ENCODE data around the gene EVC2. TPM values are rescaled to one million over a fixed set of nuclear protein-coding genes. Genes with fewer than 3 reads are reported as not detected.

The EVC2 gene
- total RNA-seq, 4 donors from 2014 or later = 8.3 to 12.4 (median 9.9) TPM

DNA sequence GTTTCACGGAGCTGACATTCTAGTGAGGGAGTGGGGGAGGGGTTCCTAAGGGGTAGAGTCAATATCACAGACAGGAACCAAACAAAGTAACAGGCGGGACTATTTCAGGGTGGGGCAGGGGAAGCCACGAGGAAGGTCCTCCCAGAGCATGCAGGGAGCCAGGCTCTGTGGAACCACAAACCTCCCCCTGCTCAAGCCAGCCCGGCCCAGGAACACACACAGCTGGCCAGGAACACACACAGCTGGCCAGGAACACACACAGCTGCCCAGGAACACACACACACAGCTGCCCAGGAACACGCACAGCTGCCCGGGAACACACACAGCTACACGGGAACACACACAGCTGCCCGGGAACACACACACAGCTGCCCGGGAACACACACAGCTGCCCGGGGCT is 24.8 kb downstream of the EVC2 start:
- H3K4me1 ChIP-seq = no peaks in the 10 kb centered on the region
- H3K27me3 ChIP-seq = no peaks in the 10 kb centered on the region
- 61% methylated on average over 9 of the region's 10 CpGs for WGBS
- TF ChIP-seq POLR2A (IDR thresholded peaks at IDR 0.05; ENCODE audit: low read depth) (no peak), POLR2AphosphoS5 (IDR thresholded peaks at IDR 0.05) (no peak), EP300 (IDR thresholded peaks at IDR 0.05) (no peak)
- TF ChIP-seq, protein P1, sequence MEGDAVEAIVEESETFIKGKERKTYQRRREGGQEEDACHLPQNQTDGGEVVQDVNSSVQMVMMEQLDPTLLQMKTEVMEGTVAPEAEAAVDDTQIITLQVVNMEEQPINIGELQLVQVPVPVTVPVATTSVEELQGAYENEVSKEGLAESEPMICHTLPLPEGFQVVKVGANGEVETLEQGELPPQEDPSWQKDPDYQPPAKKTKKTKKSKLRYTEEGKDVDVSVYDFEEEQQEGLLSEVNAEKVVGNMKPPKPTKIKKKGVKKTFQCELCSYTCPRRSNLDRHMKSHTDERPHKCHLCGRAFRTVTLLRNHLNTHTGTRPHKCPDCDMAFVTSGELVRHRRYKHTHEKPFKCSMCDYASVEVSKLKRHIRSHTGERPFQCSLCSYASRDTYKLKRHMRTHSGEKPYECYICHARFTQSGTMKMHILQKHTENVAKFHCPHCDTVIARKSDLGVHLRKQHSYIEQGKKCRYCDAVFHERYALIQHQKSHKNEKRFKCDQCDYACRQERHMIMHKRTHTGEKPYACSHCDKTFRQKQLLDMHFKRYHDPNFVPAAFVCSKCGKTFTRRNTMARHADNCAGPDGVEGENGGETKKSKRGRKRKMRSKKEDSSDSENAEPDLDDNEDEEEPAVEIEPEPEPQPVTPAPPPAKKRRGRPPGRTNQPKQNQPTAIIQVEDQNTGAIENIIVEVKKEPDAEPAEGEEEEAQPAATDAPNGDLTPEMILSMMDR (IDR thresholded peaks at IDR 0.05) = no peak
- intact Hi-C loops (cut with DNase I) = no loop called here
- no peak overlapping the region for H3K4me3 ChIP-seq
- H3K27ac ChIP-seq (replicated peaks in 1 of 4) = no peak overlapping the region
- no peak for DNase-seq (ENCODE audit: extremely low spot score)
- peaks cover 0 to 5% (median 0%) of the 10 kb centered on the region in 4 donors for H3K9me3 ChIP-seq
- H3K36me3 ChIP-seq = peaks cover 18 to 96% (median 64%) of the 10 kb centered on the region in 4 donors

DNA sequence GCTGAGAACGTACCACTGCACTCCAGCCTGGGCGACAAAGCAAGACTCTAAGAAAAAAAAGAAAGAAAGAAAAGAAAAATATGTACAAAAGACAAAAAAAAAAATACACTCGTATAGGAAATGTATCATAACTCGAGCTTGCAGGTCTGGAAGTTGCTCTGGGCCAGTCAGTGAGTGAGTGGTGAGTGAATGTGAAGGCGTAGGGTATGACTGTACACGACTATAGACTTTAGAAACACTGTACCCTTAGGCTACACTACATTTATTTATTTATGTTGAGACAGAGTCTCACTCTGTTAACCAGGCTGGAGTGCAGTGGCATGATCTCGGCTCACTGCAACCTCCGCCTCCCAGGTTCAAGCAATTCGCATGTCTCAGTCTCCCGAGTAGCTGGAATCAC is 29.4 kb downstream of the EVC2 start:
- H3K27ac ChIP-seq (replicated peaks in 1 of 4) = no peak overlapping the region
- no peak for DNase-seq (ENCODE audit: extremely low spot score)
- no peak overlapping the region for H3K4me3 ChIP-seq
- H3K4me1 ChIP-seq = no peaks in the 10 kb centered on the region
- TF ChIP-seq POLR2A (IDR thresholded peaks at IDR 0.05; ENCODE audit: low read depth) = no peak
- no peak for TF ChIP-seq EP300 (IDR thresholded peaks at IDR 0.05)
- TF ChIP-seq POLR2AphosphoS5 (IDR thresholded peaks at IDR 0.05) = no peak
- TF ChIP-seq, protein P1 (IDR thresholded peaks at IDR 0.05) = no peak
- H3K9me3 ChIP-seq = no peaks in the 10 kb centered on the region
- H3K36me3 ChIP-seq = peaks cover 5 to 92% (median 60%) of the 10 kb centered on the region in 4 donors
- 90% methylated on average over 10 of the region's 10 CpGs for WGBS
- intact Hi-C loops (cut with DNase I) = no loop called here
- no peaks in the 10 kb centered on the region for H3K27me3 ChIP-seq

DNA sequence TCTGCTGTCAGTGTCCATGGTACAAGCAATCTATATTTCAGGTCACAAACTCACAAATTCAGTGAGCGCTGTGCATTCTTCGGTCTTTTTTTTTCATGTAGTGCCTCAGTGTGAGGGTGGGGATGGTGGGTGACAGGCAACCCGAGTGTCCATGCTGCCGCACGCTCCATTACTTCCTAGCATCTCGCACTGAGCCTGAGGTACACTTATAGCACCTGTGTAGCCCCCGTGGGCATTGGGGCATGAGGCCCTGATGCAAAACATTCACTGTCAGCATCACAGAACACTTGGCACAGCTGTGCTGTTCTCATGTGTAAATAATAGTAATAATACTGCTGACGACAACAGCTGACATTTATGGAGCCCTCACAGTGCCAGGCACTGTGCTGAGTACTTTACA is 31.6 kb downstream of the EVC2 start:
- intact Hi-C loops (cut with DNase I) = no loop called here

DNA sequence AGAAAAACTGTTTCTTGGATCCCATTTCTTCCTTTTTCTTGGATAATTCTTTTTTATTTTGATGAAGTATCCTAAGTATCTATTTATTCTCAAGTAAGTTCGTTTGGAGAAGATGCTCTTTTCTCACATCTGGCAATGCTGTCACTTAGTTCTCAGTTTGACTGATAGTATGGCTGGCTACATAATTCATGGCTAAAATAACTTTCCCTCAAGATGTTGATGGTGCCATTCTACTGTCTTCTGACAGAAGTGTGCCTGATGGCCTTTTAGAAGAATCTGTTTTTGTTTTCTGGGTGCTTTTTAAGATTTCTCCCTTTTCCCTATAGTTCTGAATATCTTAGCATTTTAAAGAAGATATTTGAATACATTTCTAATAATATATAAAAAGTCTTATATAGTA is 41.6 kb downstream of the EVC2 start:
- TF ChIP-seq, protein P1 (IDR thresholded peaks at IDR 0.05) = no peak
- no peak for TF ChIP-seq POLR2A (IDR thresholded peaks at IDR 0.05; ENCODE audit: low read depth)
- TF ChIP-seq EP300 (IDR thresholded peaks at IDR 0.05) = no peak
- no peak for TF ChIP-seq POLR2AphosphoS5 (IDR thresholded peaks at IDR 0.05)
- H3K4me1 ChIP-seq = no peaks in the 10 kb centered on the region
- 61% methylated on average over 1 of the region's 1 CpG for WGBS
- H3K27me3 ChIP-seq = no peaks in the 10 kb centered on the region
- H3K36me3 ChIP-seq = peaks cover under 1 to 39% (median 31%) of the 10 kb centered on the region in 4 donors
- intact Hi-C loops (cut with DNase I) = no loop called here
- H3K27ac ChIP-seq (replicated peaks in 1 of 4) = no peak overlapping the region
- DNase-seq (ENCODE audit: extremely low spot score) = no peak
- H3K9me3 ChIP-seq = no peaks in the 10 kb centered on the region
- H3K4me3 ChIP-seq = no peak overlapping the region

More for the DNA sequence above, 31.6 kb downstream of the EVC2 start:
- TF ChIP-seq, protein P1 (IDR thresholded peaks at IDR 0.05) = no peak
- no peak for TF ChIP-seq POLR2A (IDR thresholded peaks at IDR 0.05; ENCODE audit: low read depth)
- no peak for TF ChIP-seq EP300 (IDR thresholded peaks at IDR 0.05)
- TF ChIP-seq POLR2AphosphoS5 (IDR thresholded peaks at IDR 0.05) = no peak
- Histone ChIP-seq H3K36me3 (peaks cover 5 to 93% (median 53%) of the 10 kb centered on the region in 4 donors), H3K9me3 (no peaks in the 10 kb centered on the region), H3K27me3 (no peaks in the 10 kb centered on the region), H3K4me1 (no peaks in the 10 kb centered on the region), H3K27ac (replicated peaks in 1 of 4) (no peak overlapping the region), H3K4me3 (no peak overlapping the region)
- DNase-seq (ENCODE audit: extremely low spot score) = no peak
- 92% methylated on average over 8 of the region's 8 CpGs for WGBS

DNA sequence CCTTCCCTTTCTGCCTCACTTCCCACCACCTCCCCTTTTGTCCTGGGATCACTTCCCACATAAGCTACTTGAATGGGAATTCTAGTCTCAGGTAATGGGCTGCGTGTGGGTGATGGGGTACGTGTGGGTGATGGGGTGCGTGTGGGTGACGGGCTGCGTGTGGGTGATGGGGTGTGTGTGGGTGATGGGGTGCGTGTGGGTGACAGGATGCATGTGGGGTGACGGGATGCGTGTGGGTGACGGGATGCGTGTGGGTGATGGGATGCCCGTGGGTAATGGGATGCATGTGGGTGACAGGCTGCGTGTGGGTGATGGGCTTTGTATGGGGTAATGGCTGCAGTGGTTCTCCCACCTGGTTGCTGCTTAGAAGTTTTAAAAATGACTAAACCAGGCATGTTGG is 43.6 kb downstream of the EVC2 start:
- Histone ChIP-seq H3K9me3 (peaks cover 0 to 3% (median 0%) of the 10 kb centered on the region in 4 donors), H3K27ac (replicated peaks in 1 of 4) (no peak overlapping the region), H3K4me1 (no peaks in the 10 kb centered on the region), H3K27me3 (no peaks in the 10 kb centered on the region), H3K36me3 (peaks cover 4 to 58% (median 42%) of the 10 kb centered on the region in 4 donors), H3K4me3 (no peak overlapping the region)
- 92% methylated on average over 12 of the region's 12 CpGs for WGBS
- TF ChIP-seq, protein P1 (IDR thresholded peaks at IDR 0.05) = no peak
- TF ChIP-seq POLR2AphosphoS5 (IDR thresholded peaks at IDR 0.05) (no peak), EP300 (IDR thresholded peaks at IDR 0.05) (no peak), POLR2A (IDR thresholded peaks at IDR 0.05; ENCODE audit: low read depth) (no peak)
- no peak for DNase-seq (ENCODE audit: extremely low spot score)
- intact Hi-C loops (cut with DNase I) = no loop called here

All from esophagus muscularis mucosa (tissue), 4 donors.